PFSK-1 (cell line): ENCODE data around the gene SATB1.

Source experiments
- FOXP2 ChIP-seq: optimal IDR thresholded peaks from 2 replicates; pipeline ENCODE3; 2011; ENCODE audit warnings: borderline replicate concordance, control low read depth, inconsistent platforms; ENCODE audit not compliant: insufficient read depth; ENCODE audit errors: extremely low read length, extremely low read depth
- POLR2AphosphoS5 ChIP-seq: IDR thresholded peaks from 2 replicates; pipeline ENCODE4 v1.6.1; 2012; ENCODE audit warnings: low read depth, mild to moderate bottlenecking, control low read depth, low read length, moderate library complexity
- REST ChIP-seq, 2 experiments: IDR thresholded peaks; 2 replicates each; pipeline versions ENCODE4 v1.6.1 to v1.8.0; 2011 to 2012; ENCODE audit warnings: low read depth in 2 of 2, low read length in 2 of 2, control low read depth in 1 of 2, inconsistent platforms in 1 of 2, mild to moderate bottlenecking in 1 of 2, moderate library complexity in 1 of 2; ENCODE audit not compliant: insufficient read depth in 1 of 2
- SIN3A ChIP-seq: IDR thresholded peaks from 2 replicates; pipeline ENCODE4 v1.6.1; 2012; ENCODE audit warnings: mild to moderate bottlenecking, low read length, moderate library complexity, borderline replicate concordance; ENCODE audit not compliant: insufficient read depth
- TAF1 ChIP-seq: IDR thresholded peaks from 2 replicates; pipeline ENCODE4 v1.6.1; 2012; ENCODE audit warnings: low read length, control low read depth, borderline replicate concordance; ENCODE audit not compliant: insufficient read depth

The SATB1 gene

GRCh38 chr3:18307529-18307928 lies 117.6 kb downstream of the SATB1 start:
- TF ChIP-seq TAF1, result no peak
- TF ChIP-seq FOXP2, result no peak
- TF ChIP-seq REST (IDR thresholded peaks at IDR 0.05; ENCODE audit: insufficient read depth in 1 of 2, low read depth in 2 of 2, low read length in 2 of 2), result no peak
- no peak for TF ChIP-seq POLR2AphosphoS5
- no peak for TF ChIP-seq SIN3A

GRCh38 chr3:18302517-18302916 lies 122.6 kb downstream of the SATB1 start:
- TF ChIP-seq FOXP2, result no peak
- TF ChIP-seq SIN3A, result no peak
- TF ChIP-seq REST (IDR thresholded peaks at IDR 0.05; ENCODE audit: insufficient read depth in 1 of 2, low read depth in 2 of 2, low read length in 2 of 2), result no peak
- TF ChIP-seq POLR2AphosphoS5, result no peak
- no peak for TF ChIP-seq TAF1

DNA sequence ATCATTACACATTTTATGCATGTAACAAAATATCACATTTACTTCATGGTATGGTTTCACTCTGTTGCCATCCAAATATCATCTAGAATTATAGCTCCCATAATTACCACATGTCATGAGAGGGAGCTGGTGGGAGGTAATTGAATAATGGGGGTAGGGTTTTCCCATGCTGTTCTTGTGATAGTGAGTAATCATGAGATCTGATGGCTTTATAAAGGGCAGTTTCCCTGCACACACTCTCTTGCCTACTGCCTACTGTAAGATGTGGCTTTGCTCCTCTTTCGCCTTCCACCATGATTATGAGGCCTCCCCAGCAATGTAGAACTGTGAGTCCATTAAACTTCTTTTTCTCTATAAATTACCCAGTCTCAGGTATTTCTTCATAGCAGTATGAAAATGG lies 123.4 kb downstream of the SATB1 start:
- no peak for TF ChIP-seq POLR2AphosphoS5
- no peak for TF ChIP-seq FOXP2
- TF ChIP-seq TAF1, result no peak
- no peak for TF ChIP-seq REST (IDR thresholded peaks at IDR 0.05; ENCODE audit: insufficient read depth in 1 of 2, low read depth in 2 of 2, low read length in 2 of 2)
- TF ChIP-seq SIN3A, result no peak

- TF ChIP-seq SIN3A (no peak), FOXP2 (no peak), POLR2AphosphoS5 (no peak), REST (IDR thresholded peaks at IDR 0.05; ENCODE audit: insufficient read depth in 1 of 2, low read depth in 2 of 2, low read length in 2 of 2) (no peak), TAF1 (no peak)
Observed at GRCh38 chr3:18300916-18301315, 124.2 kb downstream of the SATB1 start.

DNA sequence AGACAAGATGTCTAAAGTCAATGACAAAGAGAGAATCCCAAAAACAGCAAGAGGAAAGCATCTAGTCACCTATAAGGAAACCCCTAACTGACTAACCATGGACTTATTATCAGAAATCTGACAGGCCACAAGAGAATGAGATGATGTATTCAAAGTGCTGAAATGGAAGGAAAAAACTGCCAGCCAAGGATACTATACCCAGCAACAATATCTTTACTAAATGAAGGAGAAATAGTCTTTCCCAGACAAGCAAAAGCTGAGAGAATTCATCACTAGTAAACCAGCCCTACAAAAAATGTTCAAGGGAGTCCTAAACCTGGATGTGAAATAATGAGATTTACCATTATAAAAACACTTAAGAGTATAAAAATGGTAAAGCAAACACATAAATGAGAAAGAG lies 128.0 kb downstream of the SATB1 start:
- TF ChIP-seq TAF1 (no peak), SIN3A (no peak), REST (IDR thresholded peaks at IDR 0.05; ENCODE audit: insufficient read depth in 1 of 2, low read depth in 2 of 2, low read length in 2 of 2) (no peak), POLR2AphosphoS5 (no peak), FOXP2 (no peak)
